ENCODE results near the gene LRRC58.
A peak's percentile ranks its signal among the peaks of the same experiment; 100 is the strongest.
"Not testable (repeated sequence)": the region's sequence is repeated elsewhere in the genome, so short reads cannot be mapped to it uniquely, and the experiment has no call there.

LRRC58 gene

GRCh38 chr3:120348065-120348990, 826 bp downstream of the LRRC58 start:
- no peak for DNase-seq (ENCODE audit: insufficient read length, low spot score)
- FAIRE-seq: peak; percentile 70
- TF ChIP-seq PAX5 (IDR thresholded peaks at IDR 0.05; ENCODE audit: insufficient read depth, low read length, severe bottlenecking) (no peak), POLR2AphosphoS5 (IDR thresholded peaks at IDR 0.05; ENCODE audit: low read depth, low read length) (no peak), SPI1 (IDR thresholded peaks at IDR 0.05; ENCODE audit: low read depth, low read length) (no peak), POU2F2 (IDR thresholded peaks at IDR 0.05; ENCODE audit: low read depth, low read length) (no peak), POLR2A (IDR thresholded peaks at IDR 0.05; ENCODE audit: low read depth, low read length) (no peak), TAF1 (IDR thresholded peaks at IDR 0.05; ENCODE audit: low read depth, low read length) (no peak)

GRCh38 chr3:120344349-120344748, 4.8 kb downstream of the LRRC58 start:
- DNase-seq (ENCODE audit: insufficient read length, low spot score) (no peak), FAIRE-seq (no peak)
- TF ChIP-seq POLR2A (IDR thresholded peaks at IDR 0.05; ENCODE audit: low read depth, low read length) (no peak), PAX5 (IDR thresholded peaks at IDR 0.05; ENCODE audit: insufficient read depth, low read length, severe bottlenecking) (no peak)

GRCh38 chr3:120341658-120342346, 7.4 kb downstream of the LRRC58 start:
- no peak for FAIRE-seq
- no peak for TF ChIP-seq PAX5 (IDR thresholded peaks at IDR 0.05; ENCODE audit: insufficient read depth, low read length, severe bottlenecking)
- TF ChIP-seq POLR2AphosphoS5 (IDR thresholded peaks at IDR 0.05; ENCODE audit: low read depth, low read length): no peak
- no peak for TF ChIP-seq POU2F2 (IDR thresholded peaks at IDR 0.05; ENCODE audit: low read depth, low read length)
- no peak for TF ChIP-seq TAF1 (IDR thresholded peaks at IDR 0.05; ENCODE audit: low read depth, low read length)
- TF ChIP-seq POLR2A (IDR thresholded peaks at IDR 0.05; ENCODE audit: low read depth, low read length): no peak
- no peak for TF ChIP-seq SPI1 (IDR thresholded peaks at IDR 0.05; ENCODE audit: low read depth, low read length)
- DNase-seq (ENCODE audit: insufficient read length, low spot score): no peak

- DNase-seq (ENCODE audit: insufficient read length, low spot score): no peak
- TF ChIP-seq POU2F2 (IDR thresholded peaks at IDR 0.05; ENCODE audit: low read depth, low read length) (no peak), POLR2AphosphoS5 (IDR thresholded peaks at IDR 0.05; ENCODE audit: low read depth, low read length) (no peak), POLR2A (IDR thresholded peaks at IDR 0.05; ENCODE audit: low read depth, low read length) (no peak), PAX5 (IDR thresholded peaks at IDR 0.05; ENCODE audit: insufficient read depth, low read length, severe bottlenecking) (no peak), TAF1 (IDR thresholded peaks at IDR 0.05; ENCODE audit: low read depth, low read length) (no peak), SPI1 (IDR thresholded peaks at IDR 0.05; ENCODE audit: low read depth, low read length) (no peak)
- no peak for FAIRE-seq
These were observed 9.8 kb downstream of the LRRC58 start for GRCh38 chr3:120339362-120339761.

GRCh38 chr3:120338517-120338916, 10.6 kb downstream of the LRRC58 start:
- no peak for DNase-seq (ENCODE audit: insufficient read length, low spot score)
- FAIRE-seq: no peak
- TF ChIP-seq POU2F2 (IDR thresholded peaks at IDR 0.05; ENCODE audit: low read depth, low read length) (no peak), TAF1 (IDR thresholded peaks at IDR 0.05; ENCODE audit: low read depth, low read length) (no peak), POLR2A (IDR thresholded peaks at IDR 0.05; ENCODE audit: low read depth, low read length) (no peak), SPI1 (IDR thresholded peaks at IDR 0.05; ENCODE audit: low read depth, low read length) (no peak), POLR2AphosphoS5 (IDR thresholded peaks at IDR 0.05; ENCODE audit: low read depth, low read length) (no peak), PAX5 (IDR thresholded peaks at IDR 0.05; ENCODE audit: insufficient read depth, low read length, severe bottlenecking) (no peak)

GRCh38 chr3:120332646-120333045, 16.5 kb downstream of the LRRC58 start:
- DNase-seq (ENCODE audit: insufficient read length, low spot score) (no peak), FAIRE-seq (no peak)
- TF ChIP-seq POLR2A (IDR thresholded peaks at IDR 0.05; ENCODE audit: low read depth, low read length) (no peak), POU2F2 (IDR thresholded peaks at IDR 0.05; ENCODE audit: low read depth, low read length) (no peak), SPI1 (IDR thresholded peaks at IDR 0.05; ENCODE audit: low read depth, low read length) (no peak), POLR2AphosphoS5 (IDR thresholded peaks at IDR 0.05; ENCODE audit: low read depth, low read length) (no peak)

- DNase-seq (ENCODE audit: insufficient read length, low spot score): no peak
- TF ChIP-seq TAF1 (IDR thresholded peaks at IDR 0.05; ENCODE audit: low read depth, low read length): no peak
- TF ChIP-seq PAX5 (IDR thresholded peaks at IDR 0.05; ENCODE audit: insufficient read depth, low read length, severe bottlenecking): no peak
- no peak for TF ChIP-seq POLR2A (IDR thresholded peaks at IDR 0.05; ENCODE audit: low read depth, low read length)
- no peak for TF ChIP-seq POU2F2 (IDR thresholded peaks at IDR 0.05; ENCODE audit: low read depth, low read length)
- no peak for TF ChIP-seq POLR2AphosphoS5 (IDR thresholded peaks at IDR 0.05; ENCODE audit: low read depth, low read length)
- TF ChIP-seq SPI1 (IDR thresholded peaks at IDR 0.05; ENCODE audit: low read depth, low read length): no peak
- no peak for FAIRE-seq
These were observed 18.1 kb downstream of the LRRC58 start for GRCh38 chr3:120331076-120331475.

GRCh38 chr3:120326784-120327183, 22.4 kb downstream of the LRRC58 start:
- no peak for TF ChIP-seq POU2F2 (IDR thresholded peaks at IDR 0.05; ENCODE audit: low read depth, low read length)
- TF ChIP-seq PAX5 (IDR thresholded peaks at IDR 0.05; ENCODE audit: insufficient read depth, low read length, severe bottlenecking): no peak
- no peak for TF ChIP-seq POLR2A (IDR thresholded peaks at IDR 0.05; ENCODE audit: low read depth, low read length)
- FAIRE-seq (no peak), DNase-seq (ENCODE audit: insufficient read length, low spot score) (no peak)

GRCh38 chr3:120324190-120324589, 25.0 kb downstream of the LRRC58 start:
- no peak for FAIRE-seq
- TF ChIP-seq POU2F2 (IDR thresholded peaks at IDR 0.05; ENCODE audit: low read depth, low read length) (no peak), POLR2A (IDR thresholded peaks at IDR 0.05; ENCODE audit: low read depth, low read length) (no peak), SPI1 (IDR thresholded peaks at IDR 0.05; ENCODE audit: low read depth, low read length) (no peak), PAX5 (IDR thresholded peaks at IDR 0.05; ENCODE audit: insufficient read depth, low read length, severe bottlenecking) (no peak), TAF1 (IDR thresholded peaks at IDR 0.05; ENCODE audit: low read depth, low read length) (no peak), POLR2AphosphoS5 (IDR thresholded peaks at IDR 0.05; ENCODE audit: low read depth, low read length) (no peak)
- DNase-seq (ENCODE audit: insufficient read length, low spot score): no peak

- not testable (repeated sequence) for FAIRE-seq
These were observed 25.4 kb downstream of the LRRC58 start for GRCh38 chr3:120323761-120324160.

More at GRCh38 chr3:120323761-120324160, 25.4 kb downstream of the LRRC58 start:
- not testable (repeated sequence) for DNase-seq (ENCODE audit: insufficient read length, low spot score)
